Endothelial cell of umbilical vein (primary cell): Measurements from ENCODE around the gene TMEM127. TPM values are rescaled to one million over a fixed set of nuclear protein-coding genes. Genes with fewer than 3 reads are reported as not detected.

Source experiments
- BruUV-seq: library from RNA; stranded (reverse); fragments of 400-500 nt; replicated peaks from 2 replicates; lab custom pipeline; 2021; lab: Mats Ljungman, UMichigan
- CTCF ChIA-PET: fragments of 300-600, 350-600 bp; sonication (Branson Sonifier 250); formaldehyde crosslinking; loops from one replicate; lab custom pipeline; 2021; ENCODE audit warnings: antibody characterized with exemption, inconsistent platforms; lab: Charles Lee
- POLR2A ChIA-PET: fragments of 300-600, 350-600 bp; sonication (Branson Sonifier 250); formaldehyde crosslinking; loops from one replicate; lab custom pipeline; 2021; ENCODE audit warnings: antibody characterized with exemption, inconsistent platforms; lab: Charles Lee
- DNase-seq: peaks from one replicate; pipeline ENCODE4 v3.0.0-alpha.2; 2011; ENCODE audit warnings: low read depth, low spot score
- FAIRE-seq: peaks from 2 replicates; lab custom pipeline; 2011; peaks lifted over from hg19 to GRCh38; lab: Jason Lieb, UNC
- H2AFZ ChIP-seq: 2 replicates; pipeline ENCODE4 v1.6.0; 2012; ENCODE audit warnings: low read depth, low read length, control low read depth, inconsistent platforms
- H3K27ac ChIP-seq: 2 replicates; pipeline ENCODE4 v1.5.1; 2011; ENCODE audit warnings: low read depth, mild to moderate bottlenecking, control low read depth, low read length, moderate library complexity; ENCODE audit not compliant: insufficient read depth
- H3K27me3 ChIP-seq, 2 experiments: 2 replicates each; pipeline versions ENCODE4 v1.6.0 to v1.6.1; 2011; ENCODE audit warnings: low read length in 2 of 2, mixed read lengths in 1 of 2; ENCODE audit not compliant: control insufficient read depth in 2 of 2, insufficient read depth in 2 of 2
- H3K36me3 ChIP-seq, 2 experiments: 2 replicates in 1 of 2; 3 replicates in 1 of 2; pipeline ENCODE4 v1.5.1; 2011; ENCODE audit warnings: low read length in 2 of 2, mild to moderate bottlenecking in 1 of 2, moderate library complexity in 1 of 2; ENCODE audit not compliant: control insufficient read depth in 2 of 2, insufficient read depth in 2 of 2; ENCODE audit errors: extremely low read depth in 1 of 2
- H3K4me1 ChIP-seq: 3 replicates; pipeline ENCODE4 v1.5.1; 2011; ENCODE audit warnings: mild to moderate bottlenecking, low read length; ENCODE audit not compliant: control insufficient read depth, insufficient read depth; ENCODE audit errors: extremely low read depth
- H3K4me2 ChIP-seq: 2 replicates; pipeline ENCODE4 v1.6.1; 2011; ENCODE audit warnings: low read length, control low read depth, mixed read lengths; ENCODE audit not compliant: insufficient read depth
- H3K4me3 ChIP-seq, 3 experiments: fragments of 200-600 bp in 1 of 3; sonication (generic), shearing (Covaris generic) in 1 of 3; replicated peaks in 1 of 3; 2 replicates each; pipeline ENCODE4 v1.5.1; 2011 to 2016; ENCODE audit warnings: control low read depth in 3 of 3, low read length in 3 of 3, mild to moderate bottlenecking in 2 of 3, inconsistent platforms in 1 of 3, low read depth in 1 of 3, moderate library complexity in 1 of 3; ENCODE audit not compliant: insufficient read depth in 1 of 3
- H3K79me2 ChIP-seq: 2 replicates; pipeline ENCODE4 v1.6.0; 2012; ENCODE audit warnings: low read length, inconsistent platforms; ENCODE audit not compliant: control insufficient read depth, insufficient read depth
- H3K9ac ChIP-seq: replicated peaks from 2 replicates; pipeline ENCODE3; 2011; ENCODE audit warnings: low read length, control low read depth; ENCODE audit not compliant: insufficient read depth; ENCODE audit errors: extremely low read depth
- H3K9me1 ChIP-seq: replicated peaks from 3 replicates; pipeline ENCODE4 v1.6.0; 2011; ENCODE audit warnings: mild to moderate bottlenecking, low read length; ENCODE audit not compliant: control insufficient read depth, insufficient read depth; ENCODE audit errors: extremely low read depth
- H3K9me3 ChIP-seq: replicated peaks from 2 replicates; pipeline ENCODE4 v1.5.1; 2012; ENCODE audit warnings: low read length, inconsistent platforms; ENCODE audit not compliant: control insufficient read depth, insufficient read depth
- H4K20me1 ChIP-seq: replicated peaks from 2 replicates; pipeline ENCODE3; 2011; ENCODE audit warnings: mild to moderate bottlenecking, low read length; ENCODE audit not compliant: control insufficient read depth, insufficient read depth; ENCODE audit errors: extremely low read depth
- EZH2 ChIP-seq: IDR thresholded peaks from 2 replicates; pipeline ENCODE4 v1.6.1; 2012; ENCODE audit warnings: borderline replicate concordance, low read depth, mild to moderate bottlenecking, moderate library complexity, low read length, inconsistent platforms; ENCODE audit not compliant: severe bottlenecking
- FOS ChIP-seq: IDR thresholded peaks from 2 replicates; pipeline ENCODE4 v1.6.1; 2011; ENCODE audit warnings: mild to moderate bottlenecking, low read length, moderate library complexity, borderline replicate concordance; ENCODE audit not compliant: insufficient read depth
- GATA2 ChIP-seq: IDR thresholded peaks from 2 replicates; pipeline ENCODE4 v1.7.0; 2011; ENCODE audit warnings: low read depth, mild to moderate bottlenecking, moderate library complexity, mixed read lengths, low read length; ENCODE audit not compliant: insufficient read length, insufficient read depth
- JUN ChIP-seq: IDR thresholded peaks from 2 replicates; pipeline ENCODE4 v1.6.1; 2011; ENCODE audit warnings: borderline replicate concordance, low read depth; ENCODE audit not compliant: insufficient read length, insufficient read depth
- POLR2A ChIP-seq: IDR thresholded peaks from 2 replicates; pipeline ENCODE4 v1.6.1; 2012; ENCODE audit warnings: low read depth, mild to moderate bottlenecking, control low read depth, low read length
- POLR2AphosphoS5 ChIP-seq: IDR thresholded peaks from 2 replicates; pipeline ENCODE4 v1.6.1; 2012; ENCODE audit warnings: low read depth, mild to moderate bottlenecking, control low read depth, low read length, moderate library complexity; ENCODE audit not compliant: insufficient read depth
- dilution Hi-C: fragments of 300-500 bp; cut with MboI; formaldehyde crosslinking; loops from one replicate; pipeline ENCODE4 v1.15.0; 2019; ENCODE audit warnings: low sequenced_read_pairs; ENCODE audit not compliant: extremely low pct_ligation_motif_present
- intact Hi-C: fragments of 100-400 bp; cut with micrococcal nuclease; formaldehyde crosslinking; loops from one replicate; pipeline ENCODE4 v1.10.0; 2022
- polyA plus RNA-seq, 4 experiments: library from polyadenylated mRNA; depleted of rRNA in 3 of 4; stranded (reverse) in 3 of 4; unstranded in 1 of 4; fragments of >200 nt; gene quantifications; 2 replicates each; pipeline versions ENCODE4 v1.2.1 to v1.2.3, GENCODE V29; 2011 to 2012; ENCODE audit warnings: missing spikeins in 1 of 4
- total RNA-seq: library from RNA; stranded (reverse); gene quantifications from 2 replicates; pipeline ENCODE4 v1.2.3, GENCODE V29; 2021
- TF ChIP-seq, protein P1 (sequence below), 2 donors: IDR thresholded peaks; 1 replicate in 1 of 2; 2 replicates in 1 of 2; pipeline ENCODE4 v1.5.1; 2011; ENCODE audit warnings: low read length in 2 of 2, mild to moderate bottlenecking in 2 of 2, moderate library complexity in 2 of 2, control low read depth in 1 of 2, inconsistent platforms in 1 of 2, low read depth in 1 of 2; ENCODE audit not compliant: insufficient read depth in 1 of 2; ENCODE audit errors: extremely low read depth in 1 of 2

The TMEM127 gene
- total and polyA plus RNA-seq, 2 donors (not counting 3 experiments of a cell fraction or from before 2014, with no cell fraction given) = 48.4 to 75.7 TPM

DNA sequence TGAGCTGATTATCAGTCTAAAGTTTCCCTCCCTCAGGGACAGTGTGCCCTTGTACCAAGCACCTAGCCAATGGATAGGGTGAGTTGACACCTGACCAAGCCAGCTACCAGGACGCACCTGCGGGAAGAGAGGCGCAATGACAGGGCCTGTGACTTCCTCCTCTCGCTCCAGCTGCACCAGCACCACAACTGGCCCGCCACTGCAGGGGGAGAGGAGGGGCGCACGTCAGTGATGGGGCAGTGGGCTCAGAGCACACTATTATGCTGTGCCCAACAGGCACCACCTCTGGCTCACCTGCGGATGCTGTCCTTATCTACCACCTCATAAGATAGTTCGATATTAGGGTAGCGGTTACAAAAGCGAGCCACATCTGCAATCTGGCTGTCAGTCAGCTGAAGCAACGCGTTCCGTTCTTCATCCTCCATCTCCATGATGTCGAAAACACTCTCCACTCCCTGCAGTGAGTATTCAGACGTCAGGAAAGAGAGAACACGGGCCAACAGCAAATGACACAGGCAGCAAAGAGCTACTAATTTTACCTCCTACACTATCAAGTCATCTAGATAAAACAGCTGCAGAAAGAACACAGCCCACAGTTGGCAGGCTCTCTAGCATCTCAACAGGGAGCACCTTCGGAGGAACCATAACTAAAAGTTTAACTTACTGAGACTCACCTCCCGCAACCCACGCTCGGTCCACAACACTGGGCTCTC, 11.1 kb upstream of the TMEM127 start:
- H3K27me3 ChIP-seq = no peaks in the 10 kb centered on the region
- DNase-seq (no peak), FAIRE-seq (no peak)
- no TSS peak for BruUV-seq
- H3K9ac ChIP-seq = no peak overlapping the region
- no peaks in the 10 kb centered on the region for H3K9me1 ChIP-seq
- no peak overlapping the region for H3K27ac ChIP-seq
- ChIA-PET CTCF (no interaction called here), POLR2A (no interaction called here)
- peaks cover 25 to 43% of the 10 kb centered on the region in 2 experiments for H3K36me3 ChIP-seq
- dilution Hi-C loops (no loop called here), intact Hi-C loops (no loop called here)
- no peaks in the 10 kb centered on the region for H3K4me1 ChIP-seq
- H4K20me1 ChIP-seq = no peaks in the 10 kb centered on the region
- no peak overlapping the region for H3K4me2 ChIP-seq
- H3K79me2 ChIP-seq = no peaks in the 10 kb centered on the region
- no peak overlapping the region for H3K4me3 ChIP-seq
- TF ChIP-seq GATA2 = no peak
- no peak for TF ChIP-seq JUN
- TF ChIP-seq EZH2 = no peak
- no peak overlapping the region for H2AFZ ChIP-seq
- H3K9me3 ChIP-seq = no peaks in the 10 kb centered on the region

DNA sequence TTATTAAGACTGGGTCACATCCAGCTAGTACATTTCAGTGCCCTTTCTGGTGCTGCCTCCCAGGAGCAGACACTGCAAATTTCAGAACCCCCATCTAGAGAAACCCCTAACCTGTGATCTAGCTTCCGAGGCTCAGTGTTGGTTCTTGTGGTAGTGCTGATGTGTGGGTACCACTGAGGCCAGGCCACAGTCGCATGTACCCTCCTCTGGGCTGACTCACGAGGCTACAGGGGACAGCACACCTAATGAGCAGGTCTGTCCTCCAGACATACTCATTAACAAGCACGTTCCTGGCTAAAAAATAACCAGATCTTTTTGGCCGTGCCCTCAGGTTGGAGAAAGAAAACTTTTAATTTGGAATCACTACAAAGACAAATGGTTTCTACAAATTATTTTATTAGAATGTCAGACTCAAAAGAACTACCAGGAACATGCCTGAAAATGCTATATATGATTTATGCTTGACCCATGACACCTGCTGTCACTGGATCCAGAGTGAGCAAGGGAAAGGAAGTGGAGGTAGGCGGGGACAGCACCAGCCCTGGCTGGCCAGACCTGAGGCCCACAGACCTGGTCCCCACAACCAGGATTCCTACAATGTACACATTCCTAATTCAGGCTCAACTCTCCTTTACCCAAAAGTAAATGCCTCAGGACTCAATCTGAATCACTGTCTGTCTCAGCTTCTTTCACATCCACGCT, 8.7 kb upstream of the TMEM127 start:
- H3K9ac ChIP-seq = no peak overlapping the region
- H3K4me1 ChIP-seq = no peaks in the 10 kb centered on the region
- peaks cover 2% of the 10 kb centered on the region for H4K20me1 ChIP-seq
- dilution Hi-C loops (no loop called here), intact Hi-C loops (no loop called here)
- no peak for FAIRE-seq
- no peaks in the 10 kb centered on the region for H3K9me1 ChIP-seq
- CTCF ChIA-PET = no interaction called here
- TSS peak; percentile 65 for BruUV-seq
- no peak overlapping the region for H3K4me3 ChIP-seq
- no peaks in the 10 kb centered on the region for H3K79me2 ChIP-seq
- no peaks in the 10 kb centered on the region for H3K27me3 ChIP-seq
- no peak overlapping the region for H2AFZ ChIP-seq
- peaks cover 25 to 47% of the 10 kb centered on the region in 2 experiments for H3K36me3 ChIP-seq
- no peak for TF ChIP-seq FOS
- no peak for TF ChIP-seq GATA2
- TF ChIP-seq POLR2A = no peak
- no peak for TF ChIP-seq POLR2AphosphoS5
- TF ChIP-seq, protein P1, sequence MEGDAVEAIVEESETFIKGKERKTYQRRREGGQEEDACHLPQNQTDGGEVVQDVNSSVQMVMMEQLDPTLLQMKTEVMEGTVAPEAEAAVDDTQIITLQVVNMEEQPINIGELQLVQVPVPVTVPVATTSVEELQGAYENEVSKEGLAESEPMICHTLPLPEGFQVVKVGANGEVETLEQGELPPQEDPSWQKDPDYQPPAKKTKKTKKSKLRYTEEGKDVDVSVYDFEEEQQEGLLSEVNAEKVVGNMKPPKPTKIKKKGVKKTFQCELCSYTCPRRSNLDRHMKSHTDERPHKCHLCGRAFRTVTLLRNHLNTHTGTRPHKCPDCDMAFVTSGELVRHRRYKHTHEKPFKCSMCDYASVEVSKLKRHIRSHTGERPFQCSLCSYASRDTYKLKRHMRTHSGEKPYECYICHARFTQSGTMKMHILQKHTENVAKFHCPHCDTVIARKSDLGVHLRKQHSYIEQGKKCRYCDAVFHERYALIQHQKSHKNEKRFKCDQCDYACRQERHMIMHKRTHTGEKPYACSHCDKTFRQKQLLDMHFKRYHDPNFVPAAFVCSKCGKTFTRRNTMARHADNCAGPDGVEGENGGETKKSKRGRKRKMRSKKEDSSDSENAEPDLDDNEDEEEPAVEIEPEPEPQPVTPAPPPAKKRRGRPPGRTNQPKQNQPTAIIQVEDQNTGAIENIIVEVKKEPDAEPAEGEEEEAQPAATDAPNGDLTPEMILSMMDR (IDR thresholded peaks at IDR 0.05; ENCODE audit: extremely low read depth in 1 of 2, insufficient read depth in 1 of 2, low read depth in 1 of 2, low read length in 2 of 2) = no peak
- TF ChIP-seq EZH2 = no peak
- no peak for TF ChIP-seq JUN
- DNase-seq = no peak
- POLR2A ChIA-PET = no interaction called here
- no peak overlapping the region for H3K27ac ChIP-seq
- H3K9me3 ChIP-seq = no peaks in the 10 kb centered on the region
- H3K4me2 ChIP-seq = no peak overlapping the region
